Measurements from ENCODE around the gene IFIT2.
"Not testable (repeated sequence)": the region's sequence is repeated elsewhere in the genome, so short reads cannot be mapped to it uniquely, and the experiment has no call there.

Gene IFIT2

GRCh38 chr10:89337484-89337883 is 35.6 kb downstream of the IFIT2 start:
- in situ Hi-C loops (cut with MboI; ENCODE audit: low sequenced_read_pairs) = no loop called here

- in situ Hi-C loops (cut with MboI; ENCODE audit: low sequenced_read_pairs) = no loop called here
Measured at GRCh38 chr10:89338713-89339112, 36.9 kb downstream of the IFIT2 start.

DNA sequence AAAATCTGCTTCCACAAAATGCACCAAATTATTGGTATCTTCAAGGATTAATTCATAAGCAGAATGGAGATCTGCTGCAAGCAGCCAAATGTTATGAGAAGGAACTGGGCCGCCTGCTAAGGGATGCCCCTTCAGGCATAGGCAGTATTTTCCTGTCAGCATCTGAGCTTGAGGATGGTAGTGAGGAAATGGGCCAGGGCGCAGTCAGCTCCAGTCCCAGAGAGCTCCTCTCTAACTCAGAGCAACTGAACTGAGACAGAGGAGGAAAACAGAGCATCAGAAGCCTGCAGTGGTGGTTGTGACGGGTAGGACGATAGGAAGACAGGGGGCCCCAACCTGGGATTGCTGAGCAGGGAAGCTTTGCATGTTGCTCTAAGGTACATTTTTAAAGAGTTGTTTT is 38.0 kb downstream of the IFIT2 start:
- in situ Hi-C loops (cut with MboI; ENCODE audit: low sequenced_read_pairs) = no loop called here

DNA sequence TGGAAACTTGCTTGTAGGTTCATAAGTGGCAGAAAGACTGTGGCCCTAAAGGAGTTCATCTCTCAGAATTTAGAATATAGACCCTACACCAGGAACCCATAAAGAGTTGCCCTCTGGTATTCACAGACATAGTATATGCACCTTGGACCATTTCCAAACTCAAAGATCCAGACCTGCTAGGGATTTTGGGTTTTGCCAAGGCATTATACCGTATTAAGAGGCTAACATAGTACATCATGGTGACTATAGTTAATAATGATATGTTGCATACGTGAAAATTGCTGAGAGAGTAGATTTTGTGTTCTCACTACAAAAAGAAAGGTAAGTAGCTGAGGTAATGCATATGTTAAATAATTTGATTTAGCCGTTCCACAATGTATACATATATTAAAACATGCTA is 39.8 kb downstream of the IFIT2 start:
- in situ Hi-C loops (cut with MboI; ENCODE audit: low sequenced_read_pairs) = no loop called here

DNA sequence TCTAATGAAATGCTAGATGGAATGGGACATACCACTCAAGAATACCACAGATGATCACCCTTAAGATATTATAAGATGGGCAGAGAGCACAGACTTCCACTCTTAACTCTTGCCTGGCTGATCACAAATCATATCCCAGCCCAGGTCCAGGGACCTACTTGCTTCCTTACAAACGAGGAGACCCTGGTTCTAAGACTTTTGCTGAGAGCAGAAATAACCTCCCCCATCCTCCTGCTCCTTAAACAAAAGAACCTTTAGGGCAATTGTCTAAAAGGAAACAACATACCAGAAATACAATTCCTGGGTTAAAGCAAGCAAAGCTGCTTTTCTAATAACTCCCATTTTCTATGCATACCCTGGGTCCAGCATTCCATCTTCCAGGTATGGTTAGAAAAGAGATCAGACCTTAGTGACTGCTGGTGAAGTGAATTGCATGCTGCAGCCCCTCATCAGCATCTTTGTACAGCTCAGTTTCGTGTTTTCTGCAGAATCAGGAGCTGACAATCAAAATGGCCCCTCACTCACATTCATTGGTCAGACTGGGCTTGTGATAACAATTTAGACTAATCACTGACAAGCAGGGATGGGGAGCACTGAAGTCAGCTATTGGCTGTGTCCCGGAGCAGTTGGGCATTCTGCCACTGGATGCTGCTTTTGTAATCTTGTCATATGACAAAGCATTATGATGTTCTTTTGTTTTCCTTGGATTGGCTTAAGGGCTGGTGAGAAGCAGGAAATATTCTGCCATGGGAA is 40.5 kb downstream of the IFIT2 start:
- in situ Hi-C loops (cut with MboI; ENCODE audit: low sequenced_read_pairs) = no loop called here

DNA sequence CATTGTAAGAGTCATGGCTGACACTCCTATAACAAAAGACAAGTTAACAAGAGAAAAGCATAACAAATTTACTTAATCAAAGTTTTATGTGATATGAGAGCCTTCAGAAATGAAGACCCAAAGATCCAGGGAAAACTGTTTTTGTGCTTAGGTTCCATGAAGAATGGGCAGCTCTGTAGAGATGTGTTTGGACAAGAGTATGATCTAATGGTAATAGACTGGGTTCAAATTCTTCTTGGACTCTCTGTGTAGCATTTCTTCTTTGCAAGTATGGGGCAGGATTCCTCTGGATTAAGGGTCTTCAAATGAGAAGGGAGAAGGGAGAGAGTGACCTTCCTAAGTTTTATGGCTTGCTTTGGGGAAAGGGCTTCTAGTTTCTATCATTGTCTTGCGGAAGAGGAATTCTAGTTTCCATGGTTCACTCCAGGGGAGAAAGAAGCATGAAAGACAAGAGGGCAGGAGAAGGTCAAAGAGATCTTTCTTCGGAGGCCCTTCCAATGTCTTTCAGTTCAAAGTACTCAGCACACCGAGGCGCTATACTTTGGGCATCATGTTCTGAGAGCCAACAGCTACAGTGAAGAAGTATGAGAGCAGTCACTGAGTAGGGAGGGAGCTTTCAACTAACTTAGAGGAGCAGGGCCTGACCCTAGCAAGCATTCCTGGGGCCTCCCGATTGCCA is 41.4 kb downstream of the IFIT2 start:
- in situ Hi-C loops (cut with MboI; ENCODE audit: low sequenced_read_pairs) = no loop called here

DNA sequence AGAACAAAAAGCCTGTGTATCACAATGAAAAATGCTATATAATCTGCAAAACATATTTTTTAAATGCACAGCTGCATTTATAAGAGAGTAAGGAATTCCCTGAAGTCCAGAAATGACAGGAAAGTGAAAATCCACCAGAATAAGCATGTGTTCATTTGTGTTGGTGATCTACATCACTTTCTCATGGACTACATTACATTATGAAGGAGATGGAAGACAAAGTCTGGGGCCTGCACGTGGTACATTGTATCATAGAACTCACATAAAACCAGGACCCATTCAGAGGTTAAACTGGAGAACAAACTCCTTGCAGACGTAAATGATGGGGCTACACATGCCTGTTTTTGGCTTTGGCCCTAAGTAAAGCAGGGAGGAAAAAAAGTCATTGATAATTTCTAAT is 42.3 kb downstream of the IFIT2 start:
- in situ Hi-C loops (cut with MboI; ENCODE audit: low sequenced_read_pairs) = no loop called here

DNA sequence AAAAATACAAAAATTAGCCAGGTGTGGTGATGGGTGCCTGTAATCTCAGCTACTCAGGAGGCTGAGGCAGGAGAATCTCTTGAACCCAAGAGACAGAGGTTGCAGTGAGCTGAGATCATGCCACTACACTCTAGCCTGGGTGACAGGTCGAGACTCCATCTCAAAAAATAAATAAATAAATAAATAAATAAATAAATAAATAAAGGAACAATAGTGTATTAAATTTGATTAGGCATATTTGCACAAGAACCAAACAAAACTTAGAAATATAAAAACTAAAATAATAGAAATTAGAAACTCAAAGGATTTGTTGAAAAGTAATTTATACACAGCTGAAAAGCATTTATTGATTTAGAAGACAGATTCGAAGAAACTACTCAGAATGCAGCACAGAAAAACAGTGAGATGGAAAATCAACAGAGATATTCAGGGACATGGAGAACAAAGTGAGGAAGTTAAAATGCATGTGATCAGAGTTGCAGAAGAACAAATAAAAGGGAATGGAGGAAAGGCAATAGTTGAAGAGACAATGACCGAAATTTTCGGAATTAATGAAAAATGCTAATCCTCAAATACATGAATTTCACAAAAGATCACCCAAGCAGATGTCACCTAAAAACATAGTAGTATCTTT is 43.6 kb downstream of the IFIT2 start:
- in situ Hi-C loops (cut with MboI; ENCODE audit: low sequenced_read_pairs) = no loop called here

DNA sequence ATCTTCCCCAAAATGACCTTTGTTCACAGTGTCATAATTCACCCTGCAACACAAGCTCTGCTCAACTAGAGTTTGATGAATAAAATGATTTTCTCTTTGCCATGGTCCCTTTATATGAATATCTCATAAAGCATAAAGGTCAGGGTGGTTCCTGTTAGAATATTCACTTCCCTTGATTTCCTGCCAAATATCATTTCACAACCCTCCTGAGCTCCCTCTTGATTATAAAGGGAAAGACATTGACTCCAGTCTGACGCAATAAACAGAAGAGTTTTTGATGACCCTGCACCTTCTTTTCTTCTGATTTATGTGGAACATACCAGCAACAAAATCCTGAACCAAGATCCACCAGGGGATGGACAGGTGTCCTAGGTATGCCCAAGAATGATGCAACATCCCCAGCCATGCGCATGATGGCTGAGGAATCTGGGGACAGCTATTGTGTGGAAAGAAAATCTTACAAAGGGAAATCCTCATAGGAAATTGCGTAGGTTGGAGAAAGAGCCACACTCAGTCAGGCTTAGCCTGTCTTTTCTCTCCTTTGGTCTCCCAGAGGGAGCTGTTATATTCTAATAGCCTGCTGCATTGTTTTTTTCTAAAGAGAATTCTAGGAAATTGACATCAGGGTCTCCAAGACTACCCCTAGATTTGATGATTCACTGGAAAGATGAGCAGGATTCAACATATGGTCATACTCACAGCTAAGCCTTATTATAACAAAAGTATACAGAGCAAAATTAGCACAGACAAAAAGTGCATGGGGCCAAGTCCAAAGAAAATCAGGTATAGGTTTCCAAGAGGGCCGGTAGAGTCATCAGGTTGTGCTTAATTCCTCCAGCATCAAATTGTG is 44.8 kb downstream of the IFIT2 start:
- in situ Hi-C loops (cut with MboI; ENCODE audit: low sequenced_read_pairs) = no loop called here

GRCh38 chr10:89347701-89348457 is 46.0 kb downstream of the IFIT2 start:
- in situ Hi-C loops (cut with MboI; ENCODE audit: low sequenced_read_pairs) = no loop called here

GRCh38 chr10:89348481-89348880 is 46.6 kb downstream of the IFIT2 start:
- in situ Hi-C loops (cut with MboI; ENCODE audit: low sequenced_read_pairs) = no loop called here

DNA sequence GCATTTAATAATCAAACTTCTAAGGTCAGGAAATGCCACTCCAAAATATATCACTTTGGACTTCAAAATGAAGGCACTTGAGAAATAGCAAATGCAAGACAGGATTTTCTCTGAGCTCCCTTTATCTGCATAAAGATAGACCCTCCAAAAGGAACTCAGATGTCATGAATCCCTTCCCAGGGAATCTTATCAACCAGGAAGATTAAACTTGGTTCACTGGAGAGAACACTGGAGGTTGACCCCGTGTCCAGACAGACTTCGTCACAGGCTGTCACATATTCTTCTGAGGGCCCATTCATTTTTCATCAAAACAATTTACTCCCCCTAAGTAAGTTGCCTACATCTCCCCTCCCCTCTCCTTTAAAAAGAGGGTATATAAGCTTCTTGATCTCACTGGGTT is 47.1 kb downstream of the IFIT2 start:
- in situ Hi-C loops (cut with MboI; ENCODE audit: low sequenced_read_pairs) = no loop called here

DNA sequence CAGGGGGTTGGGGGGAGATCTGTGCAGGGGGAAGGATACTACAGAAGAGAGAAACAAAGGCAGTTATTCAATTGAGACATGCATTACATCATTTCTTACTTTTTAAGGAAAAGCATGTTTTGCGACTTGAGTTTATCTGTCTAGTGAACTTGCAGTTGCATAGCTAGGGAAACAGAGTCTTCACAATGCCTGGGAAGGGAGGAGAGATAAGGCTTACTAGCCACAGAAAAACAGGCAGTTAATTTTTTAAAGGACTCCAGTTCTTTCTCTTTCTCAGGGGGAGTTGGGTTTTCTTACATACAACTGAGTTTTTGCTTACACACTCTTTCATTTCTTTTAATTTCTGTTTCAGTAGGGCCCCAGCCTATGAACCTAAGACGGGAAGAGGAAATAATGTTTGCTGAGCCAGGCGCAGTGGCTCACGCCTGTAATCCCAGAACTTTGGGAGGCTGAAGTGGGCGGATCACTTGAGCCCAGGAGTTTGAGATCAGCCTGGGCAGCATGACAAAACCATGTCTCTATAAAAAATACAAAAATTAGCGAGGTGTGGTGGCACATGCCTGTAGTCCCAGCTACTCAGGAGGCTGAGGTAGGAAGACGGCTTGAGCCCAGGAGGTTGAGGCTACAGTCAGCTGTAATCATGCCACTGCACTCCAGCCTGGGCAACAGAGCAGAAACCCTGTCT is 48.9 kb downstream of the IFIT2 start:
- in situ Hi-C loops (cut with MboI; ENCODE audit: low sequenced_read_pairs) = not testable (repeated sequence)

DNA sequence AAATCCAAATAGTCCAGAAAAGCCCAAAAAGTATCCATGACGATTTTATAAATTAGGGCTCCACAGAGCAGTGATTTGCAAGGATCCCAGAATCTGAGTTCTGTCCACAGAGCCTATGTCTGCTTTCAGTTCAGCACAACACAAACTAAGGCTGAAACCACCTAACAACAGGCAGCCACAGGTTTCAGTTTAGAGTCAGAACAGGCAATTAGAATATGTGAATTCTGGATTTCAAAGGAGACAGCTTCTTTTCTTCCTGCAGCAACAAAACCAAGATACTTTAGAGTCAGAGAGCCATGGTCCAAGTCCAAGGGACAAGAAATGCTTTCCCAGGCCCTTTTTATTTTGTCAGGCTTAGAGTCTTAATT is 49.5 kb downstream of the IFIT2 start:
- in situ Hi-C loops (cut with MboI; ENCODE audit: low sequenced_read_pairs) = no loop called here

GRCh38 chr10:89351780-89352597 is 50.1 kb downstream of the IFIT2 start:
- in situ Hi-C loops (cut with MboI; ENCODE audit: low sequenced_read_pairs) = no loop called here

GRCh38 chr10:89352802-89353201 is 51.0 kb downstream of the IFIT2 start:
- in situ Hi-C loops (cut with MboI; ENCODE audit: low sequenced_read_pairs) = no loop called here

GRCh38 chr10:89355394-89355931 is 53.6 kb downstream of the IFIT2 start:
- in situ Hi-C loops (cut with MboI; ENCODE audit: low sequenced_read_pairs) = no loop called here

DNA sequence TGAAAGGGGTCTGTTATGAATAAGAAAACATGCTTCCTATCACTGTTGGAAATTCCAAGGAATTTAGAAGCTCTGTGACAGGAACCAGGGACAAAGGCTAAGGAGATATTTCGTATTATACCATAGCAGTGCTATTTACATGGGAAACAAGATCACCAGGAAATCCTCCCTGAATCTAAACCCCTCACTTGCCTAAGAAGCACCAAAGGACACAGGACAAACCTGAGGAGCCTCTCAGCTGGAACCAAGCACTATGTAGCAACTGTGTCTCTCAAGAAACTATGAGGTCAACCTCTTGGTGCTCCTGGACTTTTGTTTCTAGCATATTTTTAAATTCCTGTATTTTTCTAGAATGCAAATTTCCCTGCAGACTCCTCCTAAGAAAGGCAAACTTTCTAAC is 55.2 kb downstream of the IFIT2 start:
- in situ Hi-C loops (cut with MboI; ENCODE audit: low sequenced_read_pairs) = no loop called here

- in situ Hi-C loops (cut with MboI; ENCODE audit: low sequenced_read_pairs) = no loop called here
Measured at GRCh38 chr10:89357975-89358374, 56.1 kb downstream of the IFIT2 start.

Data from hTERT RPE-1 (cell line).